Putamen (tissue), 1 donor: Measurements from ENCODE around the gene YY2.
"Not testable (repeated sequence)": the region's sequence is repeated elsewhere in the genome, so short reads cannot be mapped to it uniquely, and the experiment has no call there.

Experiments
- DNase-seq: peaks from one replicate; pipeline ENCODE4 v3.0.0-alpha.2; 2016; ENCODE audit warnings: low spot score

YY2 gene

DNA sequence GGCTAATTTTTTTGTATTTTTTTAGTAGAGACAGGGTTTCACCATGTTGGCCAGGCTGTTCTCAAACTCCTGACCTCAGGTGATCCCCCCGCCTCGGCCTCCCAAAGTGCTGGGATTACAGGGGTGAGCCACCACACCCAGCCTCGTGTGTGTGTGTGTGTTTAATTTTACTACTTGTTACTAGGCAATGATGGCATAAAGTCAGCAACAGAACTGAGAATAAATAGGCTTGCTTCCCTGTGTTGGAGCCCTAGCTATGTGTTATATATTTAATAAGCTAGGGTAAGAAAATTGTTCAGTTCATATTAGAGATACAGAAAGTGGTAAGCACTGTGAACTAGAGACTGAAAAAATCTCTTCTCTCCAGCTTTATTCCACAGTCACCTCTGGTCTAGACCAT is 18.4 kb downstream of the YY2 start:
- not testable (repeated sequence) for DNase-seq

- DNase-seq = no peak
These were observed 19.2 kb downstream of the YY2 start for GRCh38 chrX:21875013-21875412.

- DNase-seq = no peak
These were observed 26.2 kb downstream of the YY2 start for GRCh38 chrX:21881881-21882574.

- peak; percentile 15 for DNase-seq
These were observed 27.5 kb downstream of the YY2 start for GRCh38 chrX:21883258-21883657.

- DNase-seq = no peak
These were observed 29.8 kb downstream of the YY2 start for GRCh38 chrX:21885568-21885967.

DNA sequence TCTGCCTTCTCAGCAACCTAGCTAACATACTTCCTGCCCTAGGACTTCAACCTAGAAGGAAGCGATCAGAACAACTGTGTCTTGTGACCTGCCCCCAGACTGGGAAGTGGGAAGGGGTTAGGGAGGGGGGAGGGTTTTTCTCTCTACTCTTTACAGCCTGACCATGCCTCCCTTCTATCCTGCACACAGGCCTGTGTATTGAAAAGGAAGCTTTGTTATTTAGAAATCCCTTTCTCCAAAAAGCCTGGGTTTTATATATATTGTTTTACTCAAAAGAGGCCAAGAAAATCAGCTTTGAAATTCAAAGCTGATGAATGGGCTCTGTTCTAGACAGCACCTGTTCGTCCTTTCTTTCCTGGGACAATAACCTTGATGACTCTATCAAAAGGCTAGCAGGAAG is 49.5 kb downstream of the YY2 start:
- DNase-seq = peak; percentile 2

- no peak for DNase-seq
These were observed 50.2 kb downstream of the YY2 start for GRCh38 chrX:21905953-21906352.

DNA sequence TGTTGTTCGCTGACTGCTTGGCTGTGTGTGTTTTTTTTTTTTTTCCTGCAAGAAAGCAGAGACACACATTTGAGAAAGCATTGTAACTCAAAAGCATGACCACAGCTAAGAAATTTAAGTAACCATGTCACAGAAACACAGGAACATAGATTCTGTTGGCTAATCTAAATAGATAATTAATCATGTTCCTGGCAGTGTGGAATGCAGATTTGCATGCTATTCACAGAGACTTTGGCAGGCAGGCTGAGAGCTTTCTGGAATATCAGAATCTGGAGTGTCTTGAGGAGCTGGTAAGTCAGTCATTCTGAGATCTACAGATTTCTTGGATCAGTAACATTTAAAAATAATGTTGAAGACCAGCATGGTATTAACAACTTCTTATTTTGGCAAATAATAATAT is 51.5 kb downstream of the YY2 start:
- no peak for DNase-seq
